ENCODE results near the gene CUTC.

DNA sequence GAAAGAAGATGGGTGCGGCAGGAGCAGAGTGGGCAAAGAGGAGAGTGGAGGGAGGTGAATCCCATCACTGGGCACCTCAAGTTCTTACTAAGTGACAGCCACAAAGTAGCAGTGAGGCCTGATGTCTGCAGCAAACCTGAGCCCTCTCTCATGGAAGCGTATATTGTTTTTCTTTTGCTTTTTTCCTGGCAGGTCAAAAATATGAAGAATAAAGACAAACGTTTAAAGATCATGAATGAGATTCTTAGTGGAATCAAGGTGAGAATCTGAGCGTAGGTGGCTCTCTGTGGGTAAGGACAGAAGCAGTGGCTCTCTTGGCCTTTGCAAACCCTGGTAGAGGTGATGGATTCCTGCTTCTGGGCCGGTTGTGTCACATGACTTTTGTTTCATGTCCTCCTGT lies 73.2 kb downstream of the CUTC start:
- TF ChIP-seq, protein P1, sequence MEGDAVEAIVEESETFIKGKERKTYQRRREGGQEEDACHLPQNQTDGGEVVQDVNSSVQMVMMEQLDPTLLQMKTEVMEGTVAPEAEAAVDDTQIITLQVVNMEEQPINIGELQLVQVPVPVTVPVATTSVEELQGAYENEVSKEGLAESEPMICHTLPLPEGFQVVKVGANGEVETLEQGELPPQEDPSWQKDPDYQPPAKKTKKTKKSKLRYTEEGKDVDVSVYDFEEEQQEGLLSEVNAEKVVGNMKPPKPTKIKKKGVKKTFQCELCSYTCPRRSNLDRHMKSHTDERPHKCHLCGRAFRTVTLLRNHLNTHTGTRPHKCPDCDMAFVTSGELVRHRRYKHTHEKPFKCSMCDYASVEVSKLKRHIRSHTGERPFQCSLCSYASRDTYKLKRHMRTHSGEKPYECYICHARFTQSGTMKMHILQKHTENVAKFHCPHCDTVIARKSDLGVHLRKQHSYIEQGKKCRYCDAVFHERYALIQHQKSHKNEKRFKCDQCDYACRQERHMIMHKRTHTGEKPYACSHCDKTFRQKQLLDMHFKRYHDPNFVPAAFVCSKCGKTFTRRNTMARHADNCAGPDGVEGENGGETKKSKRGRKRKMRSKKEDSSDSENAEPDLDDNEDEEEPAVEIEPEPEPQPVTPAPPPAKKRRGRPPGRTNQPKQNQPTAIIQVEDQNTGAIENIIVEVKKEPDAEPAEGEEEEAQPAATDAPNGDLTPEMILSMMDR (IDR thresholded peaks at IDR 0.05; ENCODE audit: extremely low read depth in 1 of 2, insufficient read depth in 1 of 2, low read depth in 1 of 2, low read length in 2 of 2): no peak
- TF ChIP-seq EZH2 (IDR thresholded peaks at IDR 0.05; ENCODE audit: borderline replicate concordance, low read depth, low read length, severe bottlenecking) (no peak), JUN (IDR thresholded peaks at IDR 0.05; ENCODE audit: borderline replicate concordance, insufficient read depth, insufficient read length, low read depth) (no peak), GATA2 (IDR thresholded peaks at IDR 0.05; ENCODE audit: insufficient read depth, insufficient read length, low read depth, low read length) (no peak), POLR2A (IDR thresholded peaks at IDR 0.05; ENCODE audit: low read depth, low read length) (no peak), POLR2AphosphoS5 (IDR thresholded peaks at IDR 0.05; ENCODE audit: insufficient read depth, low read depth, low read length) (no peak), FOS (IDR thresholded peaks at IDR 0.05; ENCODE audit: borderline replicate concordance, insufficient read depth, low read length) (no peak)
- TF ChIP-seq, protein P2, sequence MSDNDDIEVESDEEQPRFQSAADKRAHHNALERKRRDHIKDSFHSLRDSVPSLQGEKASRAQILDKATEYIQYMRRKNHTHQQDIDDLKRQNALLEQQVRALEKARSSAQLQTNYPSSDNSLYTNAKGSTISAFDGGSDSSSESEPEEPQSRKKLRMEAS (IDR thresholded peaks at IDR 0.05; ENCODE audit: insufficient read depth, insufficient read length): no peak
